CD4-positive, alpha-beta T cell treated with Interleukin-4 for 4 hours (primary cell): ENCODE data around the gene MYL11.

Experiments used
- DNase-seq: peaks from one replicate; pipeline ENCODE4 v3.0.0-alpha.2; 2020

MYL11 gene

DNA sequence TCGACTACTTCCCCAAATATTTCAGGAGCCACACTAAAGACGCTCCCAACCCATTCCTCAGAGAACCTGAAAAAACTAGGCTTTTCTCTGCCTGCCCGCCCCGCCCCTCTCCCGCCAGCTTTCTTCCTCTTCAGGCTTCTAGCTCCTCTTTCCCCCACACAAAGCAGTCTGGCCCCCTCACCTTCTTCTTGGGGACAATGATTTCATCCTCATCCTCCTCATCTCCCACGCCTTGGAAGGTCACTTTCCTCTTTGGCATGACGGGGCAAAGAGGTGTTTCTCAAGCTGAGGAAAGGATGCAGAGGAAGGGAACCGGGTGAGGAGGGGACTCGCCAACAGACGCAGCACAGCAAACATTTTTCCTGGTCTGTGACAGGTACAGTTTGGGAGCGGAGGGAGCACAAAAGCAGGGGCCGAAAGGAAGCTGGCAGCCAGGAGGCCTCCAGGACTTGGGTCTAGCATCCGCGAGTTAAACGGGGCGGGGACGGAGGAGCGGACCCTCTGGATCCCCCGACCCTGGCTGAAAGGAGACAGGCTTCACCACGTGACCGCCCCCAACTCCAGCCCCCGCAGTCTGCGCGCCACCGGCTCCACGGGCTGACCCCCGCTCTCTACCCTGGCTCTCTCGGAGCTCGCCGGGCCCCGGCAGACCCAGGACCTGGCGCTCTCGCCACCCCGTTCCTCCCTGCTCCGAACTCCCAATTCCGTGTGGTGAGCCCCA is 20.0 kb upstream of the MYL11 start:
- DNase-seq: no peak

- DNase-seq: peak; percentile 91
Observed at GRCh38 chr16:30355144-30355953, 19.3 kb upstream of the MYL11 start, which contains the start of gene CD2BP2. Gene CD2BP2, minus strand, starts transcription at chr16:30355308. Its CDS starts 627 bp downstream, at chr16:30354681.

GRCh38 chr16:30355954-30356308 is 18.7 kb upstream of the MYL11 start:
- DNase-seq: no peak

- no peak for DNase-seq
Observed at GRCh38 chr16:30356401-30357084, 18.1 kb upstream of the MYL11 start.

DNA sequence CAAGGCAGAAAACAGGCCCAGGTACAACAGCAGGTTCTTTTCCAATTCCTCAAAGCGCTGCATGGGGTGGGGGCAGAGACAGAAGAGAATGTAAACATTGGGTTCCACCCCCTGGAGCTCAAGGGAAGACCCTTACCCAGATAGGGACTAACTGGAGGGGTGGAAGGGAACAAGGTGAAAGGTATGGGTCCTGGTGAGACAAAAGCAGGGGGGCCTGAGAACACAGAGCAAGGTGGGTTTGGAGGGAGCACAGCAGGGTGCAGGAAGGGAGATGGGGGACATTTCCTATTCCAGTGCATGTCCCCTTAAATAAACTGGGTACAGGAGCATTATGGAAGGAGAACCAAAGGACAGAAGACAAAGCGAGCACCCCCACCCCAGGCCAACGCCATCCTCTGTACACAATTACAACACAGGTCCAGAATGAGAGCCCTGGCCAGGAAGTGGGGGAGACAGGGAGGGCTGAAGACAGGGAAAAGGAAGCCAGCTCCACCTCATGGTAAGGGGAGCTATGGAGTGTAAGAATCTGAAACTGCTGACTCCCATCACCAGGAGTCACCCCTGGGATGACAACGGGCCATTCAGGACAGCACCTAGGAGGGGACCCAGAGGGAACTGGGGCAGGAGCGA is 17.4 kb upstream of the MYL11 start:
- no peak for DNase-seq

DNA sequence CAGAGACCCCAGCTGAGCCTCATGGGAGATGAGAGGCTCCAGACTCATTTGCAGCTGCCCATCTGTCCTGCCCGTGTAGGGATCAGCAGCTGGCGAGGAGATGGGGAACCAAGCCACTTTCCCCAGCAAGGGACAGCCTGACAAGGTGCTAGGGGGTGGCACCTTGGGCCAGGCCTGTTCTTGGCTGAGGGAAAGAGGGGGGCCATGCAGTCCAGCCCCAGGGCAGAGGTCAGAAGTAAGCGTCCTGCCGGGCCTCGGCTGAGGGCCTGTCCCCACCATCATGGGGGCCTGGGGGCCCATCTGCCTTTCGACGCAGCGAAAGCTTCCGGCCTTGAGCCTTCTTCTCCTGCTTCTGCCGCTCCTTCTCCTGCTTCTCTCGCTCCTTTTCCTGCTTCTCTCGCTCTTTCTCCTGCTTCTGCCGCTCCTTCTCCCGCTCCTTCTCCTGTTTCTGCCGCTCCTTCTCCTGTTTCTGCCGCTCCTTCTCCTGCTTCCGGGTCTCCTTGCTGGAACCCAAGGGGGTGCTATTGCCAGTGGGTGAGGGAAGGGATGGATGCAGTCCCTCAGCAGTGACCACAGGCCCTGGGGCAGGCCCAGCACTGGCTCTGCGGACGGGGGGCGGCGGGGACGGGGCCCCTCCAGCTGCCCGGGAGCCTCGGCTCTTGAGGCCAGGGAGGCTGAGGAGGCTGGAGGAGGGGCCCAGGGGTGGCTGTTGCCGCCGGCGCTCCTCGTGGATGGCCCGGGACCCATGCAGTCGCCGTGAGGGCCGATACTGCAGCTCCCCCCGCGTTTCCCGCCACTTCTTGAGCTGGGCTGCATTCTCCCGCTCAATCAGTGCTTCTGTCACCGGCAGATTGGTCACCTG is 16.7 kb upstream of the MYL11 start:
- DNase-seq: no peak

DNA sequence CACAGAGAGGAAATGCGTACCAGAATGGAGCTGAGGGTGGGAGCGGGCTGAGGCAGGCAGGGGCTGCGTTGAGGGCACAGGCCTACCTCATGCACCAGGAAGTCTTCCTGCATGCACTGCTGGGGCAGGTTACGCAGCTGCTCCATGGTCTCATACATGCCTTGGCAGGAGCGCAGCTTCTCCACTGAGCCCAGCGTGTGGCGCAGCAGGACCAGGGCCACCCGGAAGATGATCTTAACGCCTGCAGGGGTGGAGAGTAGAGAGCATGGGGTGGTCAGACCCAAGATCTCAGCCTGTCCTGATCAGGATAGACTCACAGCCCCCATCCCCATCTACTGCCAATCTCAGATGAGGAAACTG is 16.0 kb upstream of the MYL11 start:
- DNase-seq: no peak

DNA sequence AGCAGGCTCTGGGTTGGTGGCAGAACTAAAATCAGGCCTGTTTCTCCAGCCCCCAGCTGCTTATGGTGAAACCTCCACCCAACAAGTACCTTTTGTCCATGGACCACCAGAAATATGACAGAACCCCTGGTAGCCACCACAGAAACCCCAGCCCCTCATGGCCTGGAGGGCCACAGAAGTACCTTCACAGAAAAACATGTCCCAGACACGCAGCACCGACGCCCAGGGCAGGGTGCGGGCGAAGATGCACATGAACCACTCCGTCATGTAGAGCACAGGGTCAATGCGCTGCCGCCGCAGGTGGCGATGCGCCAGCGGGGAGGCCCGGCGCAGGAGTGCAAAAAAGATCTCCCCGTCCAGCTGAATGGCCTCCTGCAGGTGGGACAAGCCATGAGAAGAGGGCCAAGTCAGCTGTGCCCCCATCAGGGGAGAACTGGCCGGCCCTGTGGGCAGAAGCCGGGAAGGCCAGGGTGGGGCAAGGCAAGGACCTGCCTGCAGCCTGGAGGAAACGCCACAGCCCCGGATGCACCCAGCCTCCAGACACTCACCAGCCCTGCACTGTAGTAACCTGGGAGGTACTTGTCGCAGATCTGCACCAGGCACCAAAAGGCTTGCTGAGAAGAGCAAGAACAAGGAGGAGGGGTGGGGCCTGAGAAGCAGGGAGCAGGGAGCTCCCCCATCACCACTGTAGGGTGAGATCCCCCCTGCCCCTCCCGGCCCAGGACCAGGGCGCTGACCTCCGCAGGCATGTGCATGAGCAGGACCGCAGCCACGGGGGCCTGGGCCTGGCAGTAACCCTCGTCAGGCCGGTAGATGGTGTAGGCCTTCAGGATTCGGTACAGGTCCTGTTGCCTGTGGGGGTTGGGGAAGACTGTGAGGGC is 15.4 kb upstream of the MYL11 start:
- DNase-seq: no peak

DNA sequence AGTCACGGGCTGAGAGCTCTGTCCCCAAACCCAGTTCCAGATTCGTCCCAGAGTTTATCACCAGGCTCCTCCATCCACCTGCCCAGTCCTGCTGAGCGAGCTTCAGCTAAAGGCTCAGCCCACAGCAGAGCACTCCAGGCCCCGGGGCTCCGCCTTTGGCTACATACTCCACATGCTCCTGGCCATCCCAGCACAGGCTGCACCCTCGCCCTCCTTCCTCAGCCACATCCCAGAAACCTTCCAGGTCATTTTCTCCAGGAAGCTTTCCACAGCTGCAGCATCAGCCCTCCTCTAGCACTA is 14.8 kb upstream of the MYL11 start:
- DNase-seq: no peak

DNA sequence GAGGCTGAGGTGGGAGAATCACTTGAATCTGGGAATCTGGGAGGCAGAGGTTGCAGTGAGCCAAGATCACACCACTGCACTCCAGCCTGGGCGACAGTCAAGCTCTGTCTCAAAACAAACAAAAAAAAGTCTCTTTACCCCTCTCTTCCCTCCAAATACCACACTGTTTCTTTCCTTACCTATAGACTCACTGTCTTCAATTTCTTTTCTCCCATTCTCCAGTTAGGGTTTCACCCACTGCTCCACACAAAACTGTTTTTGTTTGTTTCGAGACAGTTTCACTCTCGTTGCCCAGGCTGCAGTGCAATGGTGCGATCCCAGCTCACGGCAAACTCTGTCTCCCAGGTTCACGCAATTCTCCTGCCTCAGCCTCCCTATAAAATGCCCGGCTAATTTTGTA is 13.4 kb upstream of the MYL11 start:
- DNase-seq: no peak

DNA sequence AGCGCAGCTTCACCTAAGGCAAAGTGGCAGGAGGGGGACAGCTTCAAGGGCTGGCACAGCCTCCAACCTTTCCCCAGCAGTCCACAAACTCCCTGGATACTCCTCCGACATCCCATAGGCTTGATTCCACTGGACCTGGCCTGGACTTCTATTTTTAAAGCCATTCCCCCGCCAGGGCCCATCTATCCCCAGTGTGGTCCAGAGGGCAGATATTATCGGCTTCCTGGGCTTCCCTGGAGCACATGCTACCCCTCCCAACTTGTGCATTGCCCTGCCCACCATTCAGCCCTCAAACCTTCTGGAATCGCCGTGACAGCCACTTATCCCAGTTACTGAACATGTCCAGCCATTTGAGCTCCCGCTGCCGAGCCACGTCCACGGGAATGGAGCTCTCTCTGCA is 9.4 kb upstream of the MYL11 start:
- DNase-seq: no peak

DNA sequence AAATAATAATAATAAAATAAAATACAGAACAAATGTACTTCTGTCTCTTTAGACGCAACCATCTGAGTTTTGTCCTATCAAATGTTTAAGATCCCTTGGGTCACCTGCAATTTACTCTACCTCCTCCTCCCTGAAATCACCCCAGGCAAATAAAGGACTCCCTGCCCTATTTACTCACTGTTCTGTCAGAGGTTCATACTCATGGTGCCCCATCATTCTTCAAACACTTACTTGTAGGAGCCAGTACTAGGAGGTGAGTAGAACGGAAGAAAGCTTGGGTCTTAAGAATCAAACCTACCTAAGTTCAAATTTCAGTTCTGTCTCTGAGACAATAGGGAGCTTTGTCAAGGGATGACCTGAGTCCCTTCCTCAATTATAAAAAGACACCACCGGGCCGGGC is 8.1 kb upstream of the MYL11 start:
- no peak for DNase-seq

GRCh38 chr16:30367349-30368009 is 7.1 kb upstream of the MYL11 start:
- no peak for DNase-seq

- DNase-seq: no peak
Observed at GRCh38 chr16:30368122-30368791, 6.3 kb upstream of the MYL11 start.

DNA sequence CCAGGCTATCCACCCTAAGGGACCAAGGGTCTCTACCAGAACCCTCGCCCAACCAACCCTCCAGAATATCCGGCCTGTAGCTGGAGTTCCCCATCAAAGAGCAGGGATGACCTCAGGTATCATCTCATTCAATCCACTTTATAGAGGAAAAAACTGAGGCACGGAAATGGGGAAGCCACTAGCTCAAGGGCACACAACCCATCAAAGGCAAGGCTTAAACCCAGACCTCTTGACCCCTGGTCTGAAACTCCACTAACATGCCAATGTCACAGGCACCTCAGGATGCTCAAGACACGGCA is 5.9 kb upstream of the MYL11 start:
- no peak for DNase-seq

DNA sequence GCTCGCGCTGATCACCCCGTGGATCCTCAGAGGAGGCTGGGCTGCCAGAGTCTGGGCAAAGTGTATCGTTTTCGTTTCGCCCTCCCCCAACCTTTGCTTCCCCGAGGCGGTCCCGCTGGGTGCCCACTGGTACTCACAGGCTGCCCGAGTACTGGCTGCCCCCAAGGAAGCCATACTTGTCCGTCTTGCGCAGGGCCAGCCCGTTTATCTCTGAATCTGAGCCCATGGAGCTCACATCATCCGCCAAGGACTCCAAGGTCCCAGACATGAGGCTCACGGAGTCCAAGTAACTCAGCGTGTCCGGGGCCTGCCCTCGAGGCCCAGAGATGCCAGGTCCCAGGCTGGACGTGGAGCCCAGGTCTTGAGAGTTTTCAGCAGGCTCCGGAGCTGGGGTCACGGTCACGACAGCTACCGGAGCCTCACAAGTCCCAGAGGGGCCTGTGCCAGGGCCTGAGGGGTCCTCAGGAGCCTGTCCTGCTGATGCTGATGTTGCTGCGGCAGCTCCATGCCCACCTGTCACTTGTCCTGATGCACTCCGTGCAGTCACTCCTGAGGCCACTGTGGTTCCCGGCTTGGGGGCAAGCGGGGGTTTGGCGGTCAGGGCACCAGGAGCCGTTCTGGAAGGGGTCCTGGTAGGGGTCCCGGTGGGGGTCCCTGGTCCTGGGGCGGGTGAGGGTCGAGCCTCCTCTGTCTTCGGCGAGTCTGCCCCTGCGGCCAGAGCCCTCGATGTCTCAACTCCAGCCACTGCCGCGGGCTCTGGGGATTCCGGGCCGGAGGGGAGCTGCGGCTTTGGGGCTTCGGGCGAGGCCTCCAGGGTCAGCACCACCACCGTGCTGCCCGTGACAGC is 5.3 kb upstream of the MYL11 start:
- DNase-seq: no peak

DNA sequence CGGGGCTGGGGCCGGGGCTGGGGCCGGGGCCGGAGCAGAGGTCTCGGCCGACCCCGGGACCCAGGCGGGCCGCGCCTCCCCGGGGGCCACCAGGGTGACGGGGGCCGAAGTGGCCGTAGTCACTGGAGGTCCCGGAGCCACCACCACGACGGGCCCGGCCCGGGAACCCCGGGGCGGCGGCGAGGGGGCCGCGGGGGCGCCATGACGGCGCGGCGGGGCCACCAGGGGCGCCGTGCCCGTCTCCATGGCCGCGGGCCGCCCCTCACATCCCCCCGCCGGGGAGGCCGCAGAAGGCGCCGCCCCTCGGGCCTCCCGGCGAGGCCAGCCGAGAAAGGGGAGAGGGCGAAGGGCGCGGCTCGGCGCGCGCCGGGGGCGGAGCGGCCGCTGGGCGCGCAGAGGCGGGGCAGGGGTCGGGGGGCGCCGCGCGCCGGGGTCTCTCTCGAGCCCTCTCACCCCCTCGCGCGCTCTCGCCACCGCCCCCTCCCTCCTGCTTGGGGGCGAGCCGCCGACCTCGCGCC is 4.6 kb upstream of the MYL11 start:
- no peak for DNase-seq

GRCh38 chr16:30370456-30371247 is 4.0 kb upstream of the MYL11 start, which contains the start of gene TBC1D10B:
Gene TBC1D10B, minus strand, starts transcription at chr16:30370494. Its CDS starts 311 bp downstream, at chr16:30370183.
- peak; percentile 100 for DNase-seq
